Panc1 (cell line): ENCODE results near the gene HCST. TPM values are rescaled to one million over a fixed set of nuclear protein-coding genes. Genes with fewer than 3 reads are reported as not detected.

Source experiments
- ATAC-seq: fragments of 200-7000 bp; cut with Tn5 transposase; 2 replicates; pipeline ENCODE4 v1.9.1; 2020; ENCODE audit warnings: mild to moderate bottlenecking, moderate library complexity
- BruUV-seq: library from RNA; stranded (reverse); fragments of 400-500 nt; replicated peaks from 2 replicates; lab custom pipeline; 2021; lab: Mats Ljungman, UMichigan
- CTCF ChIA-PET: fragments of 300-600 bp; sonication (Branson Sonifier 250); formaldehyde crosslinking; loops from one replicate; lab custom pipeline; 2022; ENCODE audit warnings: antibody characterized with exemption; lab: Charles Lee
- POLR2A ChIA-PET: fragments of 300-600 bp; sonication (Branson Sonifier 250); formaldehyde crosslinking; loops from one replicate; lab custom pipeline; 2022; ENCODE audit warnings: antibody characterized with exemption; lab: Charles Lee
- DNase-seq: peaks from one replicate; pipeline ENCODE4 v3.0.0-alpha.2; 2010; ENCODE audit warnings: low read depth, low spot score
- H3K27ac ChIP-seq: 2 replicates; pipeline ENCODE4 v1.5.1; 2011; ENCODE audit warnings: mild to moderate bottlenecking, low read length, inconsistent platforms
- H3K27me3 ChIP-seq: fragments of 200-500 bp; sonication (Bioruptor generic); 2 replicates; pipeline ENCODE4 v1.6.0; 2014; ENCODE audit warnings: low read length, inconsistent platforms; ENCODE audit not compliant: control insufficient read depth, insufficient read depth
- H3K36me3 ChIP-seq: fragments of 200-500 bp; sonication (Bioruptor generic); 2 replicates; pipeline ENCODE4 v1.5.1; 2014; ENCODE audit warnings: inconsistent platforms, mild to moderate bottlenecking, low read length, moderate library complexity; ENCODE audit not compliant: control insufficient read depth, insufficient read depth
- H3K4me1 ChIP-seq: 2 replicates; pipeline ENCODE4 v1.5.1; 2011; ENCODE audit warnings: inconsistent platforms, mild to moderate bottlenecking, low read length, moderate library complexity; ENCODE audit not compliant: control insufficient read depth, insufficient read depth
- H3K4me3 ChIP-seq, 2 experiments: 2 replicates each; pipeline ENCODE4 v1.5.1; 2011 to 2012; ENCODE audit warnings: low read depth in 2 of 2, low read length in 2 of 2, mild to moderate bottlenecking in 2 of 2, inconsistent platforms in 1 of 2, moderate library complexity in 1 of 2
- H3K9me3 ChIP-seq: fragments of 200-500 bp; sonication (Bioruptor generic); 2 replicates; pipeline ENCODE4 v1.5.1; 2014; ENCODE audit warnings: low read depth, mild to moderate bottlenecking, inconsistent platforms, low read length, moderate library complexity; ENCODE audit not compliant: control insufficient read depth, insufficient read depth
- CTCF ChIP-seq: fragments of 450-650 bp; IDR thresholded peaks from 2 replicates; pipeline ENCODE4 v1.5.1; 2017; ENCODE audit warnings: mild to moderate bottlenecking
- POLR2AphosphoS5 ChIP-seq: IDR thresholded peaks from 2 replicates; pipeline ENCODE4 v1.6.1; 2012; ENCODE audit warnings: mild to moderate bottlenecking, low read depth, low read length, moderate library complexity
- REST ChIP-seq, 2 experiments: IDR thresholded peaks; 2 replicates each; pipeline ENCODE4 v1.6.1; 2011 to 2012; ENCODE audit warnings: low read depth in 2 of 2, control low read depth in 1 of 2, low read length in 1 of 2, mild to moderate bottlenecking in 1 of 2, moderate library complexity in 1 of 2; ENCODE audit not compliant: insufficient read depth in 1 of 2
- SIN3A ChIP-seq: IDR thresholded peaks from 2 replicates; pipeline ENCODE4 v1.6.1; 2012; ENCODE audit warnings: low read depth, mild to moderate bottlenecking, low read length, moderate library complexity, borderline replicate concordance; ENCODE audit not compliant: insufficient read depth
- TCF7L2 ChIP-seq: IDR thresholded peaks from 2 replicates; pipeline ENCODE4 v1.6.1; 2011; ENCODE audit warnings: mild to moderate bottlenecking, low read depth, low read length, inconsistent platforms
- in situ Hi-C: cut with HindIII; loops from 2 replicates; pipeline ENCODE4 v1.10.0; 2016; ENCODE audit warnings: low sequenced_read_pairs, low pct_unique_long_range_greater_than_20kb
- intact Hi-C: fragments of 100-400 bp; cut with micrococcal nuclease; formaldehyde crosslinking; loops from one replicate; pipeline ENCODE4 v1.10.0; 2022; ENCODE audit not compliant: unreplicated experiment
- total RNA-seq: library from RNA; stranded (reverse); gene quantifications from one replicate; pipeline ENCODE4 v1.2.1, GENCODE V29; 2021; ENCODE audit not compliant: unreplicated experiment

The HCST gene
- total RNA-seq, 1 experiment from 2014 or later = 2.9 TPM

GRCh38 chr19:35898499-35898809, 3.9 kb upstream of the HCST start:
- BruUV-seq = no TSS peak
- ChIA-PET CTCF (no interaction called here), POLR2A (interaction anchor here (0.6 kb wide), 1 partner anchor 12 kb away, joined by 6 read pairs; no protein-coding TSS in a partner anchor)
- DNase-seq (no peak), ATAC-seq (no peak)
- no peak for TF ChIP-seq SIN3A
- TF ChIP-seq REST (IDR thresholded peaks at IDR 0.05; ENCODE audit: insufficient read depth in 1 of 2, low read depth in 2 of 2, low read length in 1 of 2) = no peak
- no peak for TF ChIP-seq POLR2AphosphoS5
- no peak for TF ChIP-seq CTCF
- no peak for TF ChIP-seq TCF7L2
- intact Hi-C loops = no loop called here
- in situ Hi-C loops = no loop called here
- Histone ChIP-seq H3K27me3 (no peaks in the 10 kb centered on the region), H3K4me1 (peaks cover 23% of the 10 kb centered on the region), H3K36me3 (no peaks in the 10 kb centered on the region), H3K9me3 (no peaks in the 10 kb centered on the region), H3K27ac (peak overlapping the region; percentile 90), H3K4me3 (peak overlapping the region; percentile 88 to 90)

GRCh38 chr19:35899547-35900214, 2.6 kb upstream of the HCST start:
- BruUV-seq = no TSS peak
- TF ChIP-seq REST (IDR thresholded peaks at IDR 0.05; ENCODE audit: insufficient read depth in 1 of 2, low read depth in 2 of 2, low read length in 1 of 2) (peak in 1 of 2 experiments; percentile 71; a peak in 1 of 4 replicates), CTCF (no peak), SIN3A (peak; percentile 91; the same call in 1 of the 2 replicates), TCF7L2 (no peak), POLR2AphosphoS5 (peak; percentile 75)
- POLR2A ChIA-PET = interaction anchor here (0.6 kb wide), 1 partner anchor 155 kb away, joined by 4 read pairs; no protein-coding TSS in a partner anchor
- DNase-seq = no peak
- Histone ChIP-seq H3K36me3 (no peaks in the 10 kb centered on the region), H3K27ac (peak overlapping the region; percentile 90), H3K4me3 (peak overlapping the region; percentile 88 to 90), H3K4me1 (peaks cover 23% of the 10 kb centered on the region), H3K27me3 (no peaks in the 10 kb centered on the region), H3K9me3 (no peaks in the 10 kb centered on the region)
- ATAC-seq = peak; percentile 86
- CTCF ChIA-PET = no interaction called here
- intact Hi-C loops = no loop called here
- in situ Hi-C loops = loop anchor here (10.0 kb wide), 1 partner anchor 65 kb away; no protein-coding TSS in a partner anchor
